PC-9 (cell line): ENCODE results near the gene NCBP2L.

Source experiments
- CTCF ChIP-seq: fragments of 200-600 bp; sonication (generic); conservative IDR thresholded peaks from 2 replicates; pipeline ENCODE4 v1.6.1; 2017; ENCODE audit warnings: mixed run types, antibody characterized with exemption, mild to moderate bottlenecking, moderate library complexity
- EZH2 ChIP-seq: fragments of 200-600 bp; sonication (generic); IDR thresholded peaks from 2 replicates; pipeline ENCODE4 v1.8.0; 2017; ENCODE audit warnings: antibody characterized with exemption, low read depth

DNA sequence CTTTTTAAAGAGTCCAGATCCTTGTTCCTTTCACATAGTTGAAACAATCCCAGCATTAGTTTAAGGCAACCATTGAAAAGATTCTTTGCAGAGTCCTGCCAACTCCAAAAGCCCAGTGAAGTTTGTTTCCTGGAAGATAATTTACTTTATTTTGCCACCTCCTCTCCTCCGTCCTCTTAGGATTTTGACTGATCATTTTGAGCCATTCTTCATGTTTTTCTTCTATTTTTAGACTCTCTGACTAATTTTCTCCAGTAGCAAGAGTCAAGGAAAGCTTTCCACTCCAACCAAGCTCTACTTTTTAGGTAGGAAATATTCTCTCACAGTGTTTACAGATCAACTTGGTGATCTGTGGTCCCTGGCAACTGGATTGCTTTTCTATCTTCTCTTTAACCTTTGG is 10.3 kb downstream of the NCBP2L start:
- no peak for TF ChIP-seq CTCF
- TF ChIP-seq EZH2, result no peak
